GM23248 (cell line): ENCODE data around the gene TICAM2. TPM values are rescaled to one million over a fixed set of nuclear protein-coding genes. Genes with fewer than 3 reads are reported as not detected.
A peak's percentile ranks its signal among the peaks of the same experiment; 100 is the strongest.

Experiments
- DNase-seq: peaks from one replicate; pipeline ENCODE4 v3.0.0-alpha.2; 2015
- H2AFZ ChIP-seq: fragments of 200-600 bp; sonication (generic); 2 replicates; pipeline ENCODE4 v1.6.1; 2016; ENCODE audit warnings: antibody characterized with exemption
- H3F3A ChIP-seq: fragments of 200-600 bp; sonication (generic); 2 replicates; pipeline ENCODE4 v1.6.1; 2016; ENCODE audit warnings: mild to moderate bottlenecking, antibody characterized with exemption, mixed run types; ENCODE audit not compliant: insufficient read depth
- H3K27ac ChIP-seq: fragments of 200-600 bp; sonication (generic); 2 replicates; pipeline ENCODE4 v1.5.1; 2016; ENCODE audit warnings: mild to moderate bottlenecking
- H3K27me3 ChIP-seq: fragments of 200-600 bp; sonication (generic); replicated peaks from 2 replicates; pipeline ENCODE4 v1.6.1; 2016; ENCODE audit warnings: mild to moderate bottlenecking; ENCODE audit not compliant: insufficient read depth
- H3K36me3 ChIP-seq: fragments of 200-600 bp; sonication (generic); 2 replicates; pipeline ENCODE4 v1.6.1; 2016; ENCODE audit warnings: low read depth, mild to moderate bottlenecking
- H3K4me1 ChIP-seq: fragments of 200-600 bp; sonication (generic); 2 replicates; pipeline ENCODE4 v1.6.1; 2016; ENCODE audit warnings: mild to moderate bottlenecking; ENCODE audit not compliant: insufficient read depth
- H3K4me2 ChIP-seq: fragments of 200-600 bp; sonication (generic); one replicate; pipeline ENCODE4 v1.6.1; 2016; ENCODE audit warnings: mild to moderate bottlenecking; ENCODE audit not compliant: unreplicated experiment
- H3K4me3 ChIP-seq: fragments of 200-600 bp; sonication (generic); 2 replicates; pipeline ENCODE4 v1.5.1; 2016; ENCODE audit warnings: mild to moderate bottlenecking
- H3K79me2 ChIP-seq: fragments of 200-600 bp; sonication (generic); 2 replicates; pipeline ENCODE4 v1.6.1; 2016; ENCODE audit warnings: mild to moderate bottlenecking; ENCODE audit not compliant: insufficient read depth
- H3K9ac ChIP-seq: fragments of 200-600 bp; sonication (generic); 2 replicates; pipeline ENCODE4 v1.6.1; 2016; ENCODE audit warnings: mild to moderate bottlenecking
- H3K9me2 ChIP-seq: fragments of 200-600 bp; sonication (generic); 2 replicates; pipeline ENCODE4 v1.6.1; 2016; ENCODE audit warnings: mixed run types, mild to moderate bottlenecking, moderate library complexity; ENCODE audit not compliant: insufficient read depth
- H3K9me3 ChIP-seq: fragments of 200-600 bp; sonication (generic); one replicate; pipeline ENCODE4 v1.6.1; 2017; ENCODE audit warnings: low read depth
- H4K20me1 ChIP-seq: fragments of 200-600 bp; sonication (generic); 2 replicates; pipeline ENCODE4 v1.6.0; 2016; ENCODE audit not compliant: insufficient read depth
- EZH2 ChIP-seq: fragments of 200-600 bp; sonication (generic); IDR thresholded peaks from 2 replicates; pipeline ENCODE4 v1.6.1; 2018; ENCODE audit warnings: antibody characterized with exemption, mild to moderate bottlenecking; ENCODE audit not compliant: insufficient read depth, poor library complexity, severe bottlenecking
- EZH2phosphoT487 ChIP-seq: fragments of 200-600 bp; sonication (generic); IDR thresholded peaks from 2 replicates; pipeline ENCODE4 v1.6.1; 2018; ENCODE audit warnings: antibody characterized with exemption, moderate library complexity, mild to moderate bottlenecking, low read depth; ENCODE audit not compliant: insufficient read depth
- WGBS, 2 experiments: methylation state at CpG; one replicate each; pipeline ENCODE4 v1.1.6; 2015 to 2017; ENCODE audit warnings: low lambda C conversion rate in 2 of 2, low coverage in 1 of 2; ENCODE audit errors: missing lambda C conversion rate in 2 of 2; 5-methylcytosine and 5-hydroxymethylcytosine counted together
- in situ Hi-C: fragments of 300-500 bp; cut with MboI; formaldehyde crosslinking; loops from 2 replicates; pipeline ENCODE4 v1.15.0; 2020
- polyA plus RNA-seq: library from polyadenylated mRNA; unstranded; fragments of >200 nt; fragmentation: Nextera tagmentation; extraction: Ambion mirVana; gene quantifications from 2 replicates; pipeline ENCODE4 v1.2.1, GENCODE V29; 2016
- total RNA-seq: library from RNA; depleted of rRNA; stranded (reverse); fragments of >200 nt; shearing (Covaris generic); gene quantifications from 2 replicates; pipeline ENCODE4 v1.2.3, GENCODE V29; 2014

TICAM2 gene
- total and polyA plus RNA-seq, 2 experiments from 2014 or later = 1.9 to 11.3 TPM

GRCh38 chr5:115577329-115577728 lies 24.9 kb downstream of the TICAM2 start:
- Histone ChIP-seq H3K79me2 (peaks cover 31% of the 10 kb centered on the region), H3K9me3 (no peaks in the 10 kb centered on the region), H3K9ac (no peak overlapping the region), H3K27me3 (no peaks in the 10 kb centered on the region), H4K20me1 (no peaks in the 10 kb centered on the region), H3K27ac (no peak overlapping the region), H2AFZ (no peak overlapping the region), H3K4me2 (no peak overlapping the region), H3K4me3 (no peak overlapping the region), H3F3A (peaks cover 19% of the 10 kb centered on the region), H3K9me2 (no peaks in the 10 kb centered on the region), H3K4me1 (peaks cover 28% of the 10 kb centered on the region), H3K36me3 (peaks cover 9% of the 10 kb centered on the region)
- peak; percentile 55 for DNase-seq
- in situ Hi-C loops = loop anchor here (25.0 kb wide), 1 partner anchor 490 kb away; no protein-coding TSS in a partner anchor
- TF ChIP-seq EZH2phosphoT487 (no peak), EZH2 (no peak)
- WGBS, 2 experiments = 50% methylated on average over 2 of the region's 2 CpGs

GRCh38 chr5:115575167-115576070 lies 26.9 kb downstream of the TICAM2 start:
- H3K4me2 ChIP-seq = no peak overlapping the region
- H3K9me3 ChIP-seq = no peaks in the 10 kb centered on the region
- no peak overlapping the region for H3K4me3 ChIP-seq
- peaks cover 19% of the 10 kb centered on the region for H3F3A ChIP-seq
- H4K20me1 ChIP-seq = no peaks in the 10 kb centered on the region
- WGBS, 2 experiments = 73 to 78% methylated on average over 5 of the region's 5 CpGs
- no peak overlapping the region for H3K27ac ChIP-seq
- H3K4me1 ChIP-seq = peaks cover 28% of the 10 kb centered on the region
- peak; percentile 71 for DNase-seq
- in situ Hi-C loops = loop anchor here (25.0 kb wide), 1 partner anchor 488 kb away; no protein-coding TSS in a partner anchor
- peaks cover 6% of the 10 kb centered on the region for H3K36me3 ChIP-seq
- no peak for TF ChIP-seq EZH2phosphoT487
- TF ChIP-seq EZH2 = no peak
- H3K79me2 ChIP-seq = peaks cover 11% of the 10 kb centered on the region
- no peaks in the 10 kb centered on the region for H3K9me2 ChIP-seq
- H3K27me3 ChIP-seq = no peaks in the 10 kb centered on the region
- H3K9ac ChIP-seq = no peak overlapping the region
- no peak overlapping the region for H2AFZ ChIP-seq

GRCh38 chr5:115573133-115573532 lies 29.1 kb downstream of the TICAM2 start:
- Histone ChIP-seq H3K9me3 (no peaks in the 10 kb centered on the region), H3K79me2 (no peaks in the 10 kb centered on the region), H4K20me1 (no peaks in the 10 kb centered on the region), H3K27me3 (no peaks in the 10 kb centered on the region), H3K9me2 (no peaks in the 10 kb centered on the region), H3K36me3 (no peaks in the 10 kb centered on the region; the same call in 1 of the 2 replicates), H2AFZ (no peak overlapping the region), H3K4me1 (peaks cover 28% of the 10 kb centered on the region), H3K4me2 (no peak overlapping the region), H3K4me3 (no peak overlapping the region), H3K27ac (no peak overlapping the region), H3K9ac (no peak overlapping the region), H3F3A (peaks cover 19% of the 10 kb centered on the region)
- TF ChIP-seq EZH2phosphoT487 = no peak
- no peak for TF ChIP-seq EZH2
- DNase-seq = peak; percentile 55
- in situ Hi-C loops = no loop called here
- 31 to 39% methylated on average over 2 of the region's 2 CpGs for WGBS, 2 experiments

GRCh38 chr5:115571441-115571878 lies 30.8 kb downstream of the TICAM2 start:
- H3F3A ChIP-seq = peaks cover 14% of the 10 kb centered on the region
- H3K9me2 ChIP-seq = no peaks in the 10 kb centered on the region
- H3K9me3 ChIP-seq = no peaks in the 10 kb centered on the region
- TF ChIP-seq EZH2 (no peak), EZH2phosphoT487 (no peak)
- DNase-seq = no peak
- H3K4me2 ChIP-seq = no peak overlapping the region
- no peaks in the 10 kb centered on the region for H3K79me2 ChIP-seq
- no peaks in the 10 kb centered on the region for H3K27me3 ChIP-seq
- no peak overlapping the region for H3K27ac ChIP-seq
- H3K9ac ChIP-seq = no peak overlapping the region
- H3K4me1 ChIP-seq = peaks cover 26% of the 10 kb centered on the region
- H4K20me1 ChIP-seq = no peaks in the 10 kb centered on the region
- WGBS, 2 experiments = 83 to 84% methylated on average over 5 of the region's 5 CpGs
- no peaks in the 10 kb centered on the region for H3K36me3 ChIP-seq
- no peak overlapping the region for H3K4me3 ChIP-seq
- in situ Hi-C loops = no loop called here
- no peak overlapping the region for H2AFZ ChIP-seq
